GM23338 (cell line): Measurements from ENCODE around the gene KHSRP. TPM values are rescaled to one million over a fixed set of nuclear protein-coding genes. Genes with fewer than 3 reads are reported as not detected.
A peak's percentile ranks its signal among the peaks of the same experiment; 100 is the strongest.

Experiments used
- ATAC-seq: fragments of 200-7000 bp; cut with Tn5 transposase; 3 replicates; pipeline ENCODE4 v1.9.1; 2020
- DNase-seq: peaks from one replicate; pipeline ENCODE4 v3.0.0-alpha.2; 2015; ENCODE audit warnings: low spot score
- H2AFZ ChIP-seq: fragments of 200-600 bp; sonication (generic); 2 replicates; pipeline ENCODE4 v1.8.0; 2016; ENCODE audit warnings: antibody characterized with exemption, mild to moderate bottlenecking, moderate library complexity
- H3F3A ChIP-seq: fragments of 200-600 bp; sonication (generic); replicated peaks from 2 replicates; pipeline ENCODE4 v1.8.0; 2017; ENCODE audit warnings: antibody characterized with exemption, mixed run types, low read depth
- H3K27ac ChIP-seq: fragments of 200-600 bp; sonication (generic); 2 replicates; pipeline ENCODE4 v1.6.1; 2016; ENCODE audit warnings: low read depth
- H3K27me3 ChIP-seq: fragments of 200-600 bp; sonication (generic); 2 replicates; pipeline ENCODE4 v1.8.0; 2016; ENCODE audit warnings: mild to moderate bottlenecking, mixed run types, moderate library complexity; ENCODE audit not compliant: insufficient read depth
- H3K36me3 ChIP-seq: fragments of 200-600 bp; sonication (generic); 2 replicates; pipeline ENCODE4 v1.8.0; 2016; ENCODE audit warnings: mild to moderate bottlenecking; ENCODE audit not compliant: insufficient read depth
- H3K4me1 ChIP-seq: fragments of 200-600 bp; sonication (generic); 2 replicates; pipeline ENCODE4 v1.8.0; 2016; ENCODE audit warnings: mild to moderate bottlenecking, moderate library complexity; ENCODE audit not compliant: insufficient read depth
- H3K4me2 ChIP-seq: fragments of 200-600 bp; sonication (generic); 2 replicates; pipeline ENCODE4 v1.7.1; 2017; ENCODE audit warnings: mixed run types
- H3K4me3 ChIP-seq: fragments of 200-600 bp; sonication (generic); 2 replicates; pipeline ENCODE4 v1.6.1; 2016; ENCODE audit warnings: mixed run types
- H3K79me2 ChIP-seq: fragments of 200-600 bp; sonication (generic); replicated peaks from 2 replicates; pipeline ENCODE4 v1.8.0; 2017; ENCODE audit warnings: mild to moderate bottlenecking; ENCODE audit not compliant: insufficient read depth
- H3K9me2 ChIP-seq: fragments of 200-600 bp; sonication (generic); 2 replicates; pipeline ENCODE4 v1.8.0; 2017; ENCODE audit not compliant: insufficient read depth
- H4K20me1 ChIP-seq: fragments of 200-600 bp; sonication (generic); replicated peaks from 2 replicates; pipeline ENCODE4 v1.8.0; 2017; ENCODE audit warnings: mild to moderate bottlenecking; ENCODE audit not compliant: insufficient read depth
- H3K27ac Mint-ChIP-seq: 2 replicates; pipeline ENCODE4 v1.8.0; 2020; ENCODE audit warnings: inconsistent platforms, mild to moderate bottlenecking, moderate library complexity, mixed read lengths
- H3K27me3 Mint-ChIP-seq: 3 replicates; pipeline ENCODE4 v1.8.0; 2022; ENCODE audit warnings: low read depth, mild to moderate bottlenecking, moderate library complexity, mixed read lengths, inconsistent platforms; ENCODE audit not compliant: insufficient read depth, poor library complexity
- H3K36me3 Mint-ChIP-seq: 3 replicates; pipeline ENCODE4 v1.8.0; 2021; ENCODE audit warnings: low read depth, mild to moderate bottlenecking, inconsistent platforms, moderate library complexity, mixed read lengths
- H3K4me1 Mint-ChIP-seq: 3 replicates; pipeline ENCODE4 v1.8.0; 2020; ENCODE audit warnings: mild to moderate bottlenecking, inconsistent platforms, mixed read lengths
- H3K4me3 Mint-ChIP-seq: 3 replicates; pipeline ENCODE4 v1.8.0; 2021; ENCODE audit warnings: moderate library complexity, mild to moderate bottlenecking, inconsistent platforms, mixed read lengths
- H3K9me3 Mint-ChIP-seq: 3 replicates; pipeline ENCODE4 v1.8.0; 2020; ENCODE audit warnings: moderate library complexity, mild to moderate bottlenecking, inconsistent platforms, mixed read lengths
- CREB1 ChIP-seq: fragments of 250-450 bp; sonication (Bioruptor Pico); IDR thresholded peaks from 2 replicates; pipeline ENCODE4 v1.5.0; 2020; ENCODE audit warnings: low read depth, mild to moderate bottlenecking, moderate library complexity
- EZH2 ChIP-seq: fragments of 200-600 bp; sonication (generic); IDR thresholded peaks from one replicate; pipeline ENCODE4 v1.8.0; 2017; ENCODE audit warnings: antibody characterized with exemption, mild to moderate bottlenecking, low read depth; ENCODE audit not compliant: unreplicated experiment
- EZH2phosphoT487 ChIP-seq: fragments of 200-600 bp; sonication (generic); IDR thresholded peaks from one replicate; pipeline ENCODE4 v1.8.1; 2018; ENCODE audit warnings: antibody characterized with exemption; ENCODE audit not compliant: unreplicated experiment
- JUNB ChIP-seq: IDR thresholded peaks from one replicate; pipeline ENCODE4 v1.6.1; 2016; ENCODE audit warnings: antibody characterized with exemption; ENCODE audit not compliant: unreplicated experiment
- NANOG ChIP-seq: IDR thresholded peaks from 2 replicates; pipeline ENCODE4 v1.6.1; 2016; ENCODE audit warnings: antibody characterized with exemption, borderline replicate concordance
- POLR2AphosphoS5 ChIP-seq: IDR thresholded peaks from 2 replicates; pipeline ENCODE4 v1.6.1; 2016; ENCODE audit warnings: antibody characterized with exemption, low read depth
- ZNF114 ChIP-seq: fragments of 250-450 bp; sonication (Bioruptor Pico); IDR thresholded peaks from 2 replicates; pipeline ENCODE4 v1.5.0; 2020; ENCODE audit warnings: mild to moderate bottlenecking, moderate library complexity
- ZNF331 ChIP-seq: fragments of 250-450 bp; sonication (Bioruptor Pico); IDR thresholded peaks from 2 replicates; pipeline ENCODE4 v1.5.0; 2020; ENCODE audit warnings: low read depth, mild to moderate bottlenecking, moderate library complexity
- polyA plus RNA-seq: library from polyadenylated mRNA; unstranded; fragments of >200 nt; fragmentation: Nextera tagmentation; extraction: Ambion mirVana; gene quantifications from 2 replicates; pipeline ENCODE4 v1.2.1, GENCODE V29; 2016
- total RNA-seq: library from RNA; depleted of rRNA; stranded (reverse); fragments of >200 nt; shearing (Covaris generic); gene quantifications from 2 replicates; pipeline ENCODE4 v1.2.3, GENCODE V29; 2014
- TF ChIP-seq, protein P1 (sequence below): fragments of 250-450 bp; sonication (Bioruptor Pico); IDR thresholded peaks from 2 replicates; pipeline ENCODE4 v1.5.0; 2020; ENCODE audit warnings: mild to moderate bottlenecking, moderate library complexity

KHSRP gene
- total and polyA plus RNA-seq, 2 experiments from 2014 or later = 129 to 359 TPM

DNA sequence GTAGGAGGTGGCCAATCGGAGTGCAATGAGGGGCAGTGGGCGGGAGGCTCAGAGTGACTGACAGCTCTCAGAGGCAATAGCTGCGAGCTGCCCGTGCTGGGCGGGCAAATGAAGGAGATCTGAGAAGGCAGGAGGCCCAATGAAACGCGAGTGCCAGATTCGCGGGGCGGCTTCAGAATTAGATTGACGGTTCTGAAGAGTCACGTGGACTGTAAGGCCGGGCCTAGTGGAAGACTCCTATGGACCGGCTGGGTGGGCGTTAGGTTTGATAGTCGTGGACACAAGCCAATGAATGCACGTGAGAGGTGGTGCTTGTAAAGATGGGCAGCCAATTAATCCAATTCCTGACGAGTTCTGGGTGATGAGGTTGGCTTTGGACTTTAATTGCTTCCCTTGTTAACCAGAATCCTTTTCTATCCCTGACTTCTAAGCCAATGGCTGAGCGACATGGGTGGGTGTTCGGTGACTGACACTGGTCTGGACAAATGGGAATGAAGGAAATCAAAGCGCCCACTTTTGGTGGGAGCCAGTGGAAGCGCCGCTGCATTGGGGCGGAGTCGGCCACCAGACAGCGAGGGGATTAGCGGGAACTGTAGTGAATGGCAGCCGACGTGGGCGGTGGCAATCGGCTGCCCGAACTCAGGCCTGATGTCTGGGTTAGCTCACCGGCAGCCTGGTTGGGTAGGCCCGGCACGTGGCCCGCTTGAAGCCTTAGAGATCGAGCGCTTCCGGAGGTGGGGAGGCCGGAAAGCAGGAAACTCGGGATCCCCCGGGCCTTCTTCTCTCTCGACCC, 524 bp upstream of the KHSRP start:
- Histone ChIP-seq H3K79me2 (peaks cover 40% of the 10 kb centered on the region), H3K27ac (no peak overlapping the region), H3K27me3 (no peaks in the 10 kb centered on the region), H4K20me1 (peaks cover 30% of the 10 kb centered on the region), H3K9me2 (peaks cover 7% of the 10 kb centered on the region; the same call in 1 of the 2 replicates), H3K4me2 (no peak overlapping the region), H3K4me3 (no peak overlapping the region), H3F3A (0 out of 2 replicates have a peak, but pooled peaks cover 4% of the 10 kb centered on the region), H3K4me1 (peaks cover 8% of the 10 kb centered on the region; the same call in 1 of the 2 replicates), H2AFZ (no peak overlapping the region), H3K36me3 (peaks cover 16% of the 10 kb centered on the region)
- H3K4me1 Mint-ChIP-seq = peaks cover 13% of the 10 kb centered on the region
- TF ChIP-seq, protein P1, sequence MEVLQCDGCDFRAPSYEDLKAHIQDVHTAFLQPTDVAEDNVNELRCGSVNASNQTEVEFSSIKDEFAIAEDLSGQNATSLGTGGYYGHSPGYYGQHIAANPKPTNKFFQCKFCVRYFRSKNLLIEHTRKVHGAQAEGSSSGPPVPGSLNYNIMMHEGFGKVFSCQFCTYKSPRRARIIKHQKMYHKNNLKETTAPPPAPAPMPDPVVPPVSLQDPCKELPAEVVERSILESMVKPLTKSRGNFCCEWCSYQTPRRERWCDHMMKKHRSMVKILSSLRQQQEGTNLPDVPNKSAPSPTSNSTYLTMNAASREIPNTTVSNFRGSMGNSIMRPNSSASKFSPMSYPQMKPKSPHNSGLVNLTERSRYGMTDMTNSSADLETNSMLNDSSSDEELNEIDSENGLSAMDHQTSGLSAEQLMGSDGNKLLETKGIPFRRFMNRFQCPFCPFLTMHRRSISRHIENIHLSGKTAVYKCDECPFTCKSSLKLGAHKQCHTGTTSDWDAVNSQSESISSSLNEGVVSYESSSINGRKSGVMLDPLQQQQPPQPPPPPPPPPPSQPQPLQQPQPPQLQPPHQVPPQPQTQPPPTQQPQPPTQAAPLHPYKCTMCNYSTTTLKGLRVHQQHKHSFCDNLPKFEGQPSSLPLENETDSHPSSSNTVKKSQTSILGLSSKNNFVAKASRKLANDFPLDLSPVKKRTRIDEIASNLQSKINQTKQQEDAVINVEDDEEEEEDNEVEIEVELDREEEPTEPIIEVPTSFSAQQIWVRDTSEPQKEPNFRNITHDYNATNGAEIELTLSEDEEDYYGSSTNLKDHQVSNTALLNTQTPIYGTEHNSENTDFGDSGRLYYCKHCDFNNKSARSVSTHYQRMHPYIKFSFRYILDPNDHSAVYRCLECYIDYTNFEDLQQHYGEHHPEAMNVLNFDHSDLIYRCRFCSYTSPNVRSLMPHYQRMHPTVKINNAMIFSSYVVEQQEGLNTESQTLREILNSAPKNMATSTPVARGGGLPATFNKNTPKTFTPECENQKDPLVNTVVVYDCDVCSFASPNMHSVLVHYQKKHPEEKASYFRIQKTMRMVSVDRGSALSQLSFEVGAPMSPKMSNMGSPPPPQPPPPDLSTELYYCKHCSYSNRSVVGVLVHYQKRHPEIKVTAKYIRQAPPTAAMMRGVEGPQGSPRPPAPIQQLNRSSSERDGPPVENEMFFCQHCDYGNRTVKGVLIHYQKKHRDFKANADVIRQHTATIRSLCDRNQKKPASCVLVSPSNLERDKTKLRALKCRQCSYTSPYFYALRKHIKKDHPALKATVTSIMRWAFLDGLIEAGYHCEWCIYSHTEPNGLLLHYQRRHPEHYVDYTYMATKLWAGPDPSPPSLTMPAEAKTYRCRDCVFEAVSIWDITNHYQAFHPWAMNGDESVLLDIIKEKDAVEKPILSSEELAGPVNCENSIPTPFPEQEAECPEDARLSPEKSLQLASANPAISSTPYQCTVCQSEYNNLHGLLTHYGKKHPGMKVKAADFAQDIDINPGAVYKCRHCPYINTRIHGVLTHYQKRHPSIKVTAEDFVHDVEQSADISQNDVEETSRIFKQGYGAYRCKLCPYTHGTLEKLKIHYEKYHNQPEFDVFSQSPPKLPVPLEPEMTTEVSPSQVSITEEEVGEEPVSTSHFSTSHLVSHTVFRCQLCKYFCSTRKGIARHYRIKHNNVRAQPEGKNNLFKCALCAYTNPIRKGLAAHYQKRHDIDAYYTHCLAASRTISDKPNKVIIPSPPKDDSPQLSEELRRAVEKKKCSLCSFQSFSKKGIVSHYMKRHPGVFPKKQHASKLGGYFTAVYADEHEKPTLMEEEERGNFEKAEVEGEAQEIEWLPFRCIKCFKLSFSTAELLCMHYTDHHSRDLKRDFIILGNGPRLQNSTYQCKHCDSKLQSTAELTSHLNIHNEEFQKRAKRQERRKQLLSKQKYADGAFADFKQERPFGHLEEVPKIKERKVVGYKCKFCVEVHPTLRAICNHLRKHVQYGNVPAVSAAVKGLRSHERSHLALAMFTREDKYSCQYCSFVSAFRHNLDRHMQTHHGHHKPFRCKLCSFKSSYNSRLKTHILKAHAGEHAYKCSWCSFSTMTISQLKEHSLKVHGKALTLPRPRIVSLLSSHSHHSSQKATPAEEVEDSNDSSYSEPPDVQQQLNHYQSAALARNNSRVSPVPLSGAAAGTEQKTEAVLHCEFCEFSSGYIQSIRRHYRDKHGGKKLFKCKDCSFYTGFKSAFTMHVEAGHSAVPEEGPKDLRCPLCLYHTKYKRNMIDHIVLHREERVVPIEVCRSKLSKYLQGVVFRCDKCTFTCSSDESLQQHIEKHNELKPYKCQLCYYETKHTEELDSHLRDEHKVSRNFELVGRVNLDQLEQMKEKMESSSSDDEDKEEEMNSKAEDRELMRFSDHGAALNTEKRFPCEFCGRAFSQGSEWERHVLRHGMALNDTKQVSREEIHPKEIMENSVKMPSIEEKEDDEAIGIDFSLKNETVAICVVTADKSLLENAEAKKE = no peak
- peak; percentile 83 for TF ChIP-seq CREB1 (CRISPR knock-in tag)
- peak overlapping the region; percentile 70 for H3K4me3 Mint-ChIP-seq
- peaks cover 48% of the 10 kb centered on the region for H3K36me3 Mint-ChIP-seq
- H3K27me3 Mint-ChIP-seq = peaks cover 16% of the 10 kb centered on the region
- H3K9me3 Mint-ChIP-seq = peaks cover 9% of the 10 kb centered on the region
- peak; percentile 100 for DNase-seq
- ATAC-seq = peak; percentile 87
- peak overlapping the region; percentile 55; the same call in 1 of the 2 replicates for H3K27ac Mint-ChIP-seq

DNA sequence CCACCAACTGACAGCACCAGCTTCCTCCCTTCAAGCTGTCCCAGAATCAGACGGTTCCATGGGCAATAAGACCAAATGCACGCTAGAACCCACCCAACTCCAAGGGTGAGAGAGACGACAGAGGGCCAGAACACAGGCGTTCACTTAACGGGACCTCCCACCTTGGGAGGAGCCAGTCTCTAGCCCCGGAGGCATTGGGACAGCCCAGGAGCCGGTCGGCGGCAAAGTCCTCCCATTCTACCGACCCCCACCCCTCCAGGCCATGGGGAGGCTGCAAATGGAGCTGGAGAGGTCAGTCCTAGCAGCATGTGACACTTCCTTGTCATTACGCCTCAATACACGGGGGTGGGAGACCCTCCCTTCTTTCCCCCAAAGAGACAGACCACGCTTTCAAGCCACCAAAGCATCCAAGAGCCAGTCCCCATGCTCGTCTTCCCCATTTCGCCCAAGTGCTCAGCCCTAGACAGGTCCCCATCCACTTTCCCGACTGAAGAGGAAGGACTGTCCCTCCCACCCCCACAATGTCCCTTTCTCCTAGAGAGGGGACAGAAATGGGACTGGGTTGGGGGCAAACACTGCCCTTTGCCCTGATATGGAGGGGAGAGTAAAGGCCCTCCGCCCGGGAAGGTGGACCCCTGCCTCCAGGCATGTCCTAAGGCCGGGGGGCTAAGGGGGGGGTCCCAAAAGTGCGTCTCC, 964 bp downstream of the KHSRP start:
- 0 out of 2 replicates have a peak, but pooled peaks cover 4% of the 10 kb centered on the region for H3F3A ChIP-seq
- no peak overlapping the region for H2AFZ ChIP-seq
- peaks cover 7% of the 10 kb centered on the region; the same call in 1 of the 2 replicates for H3K9me2 ChIP-seq
- 0 out of 2 replicates have a peak overlapping the region, but pooled peaks have one; percentile 63 for H3K27ac ChIP-seq
- peaks cover 8% of the 10 kb centered on the region; the same call in 1 of the 2 replicates for H3K4me1 ChIP-seq
- H3K9me3 Mint-ChIP-seq = peaks cover 9% of the 10 kb centered on the region
- H3K4me3 Mint-ChIP-seq = peak overlapping the region; percentile 92
- peak overlapping the region; percentile 84 for H3K27ac Mint-ChIP-seq
- ATAC-seq (peak; percentile 10), DNase-seq (peak; percentile 74)
- H3K4me3 ChIP-seq = peak overlapping the region; percentile 97
- H3K27me3 Mint-ChIP-seq = peaks cover 15% of the 10 kb centered on the region
- H3K4me2 ChIP-seq = peak overlapping the region; percentile 91
- peaks cover 63% of the 10 kb centered on the region for H3K36me3 Mint-ChIP-seq
- H3K27me3 ChIP-seq = no peaks in the 10 kb centered on the region
- peaks cover 13% of the 10 kb centered on the region for H3K4me1 Mint-ChIP-seq
- peaks cover 53% of the 10 kb centered on the region for H3K79me2 ChIP-seq
- H4K20me1 ChIP-seq = peaks cover 42% of the 10 kb centered on the region
- peaks cover 30% of the 10 kb centered on the region for H3K36me3 ChIP-seq
- TF ChIP-seq NANOG (no peak), ZNF114 (CRISPR knock-in tag) (no peak), ZNF331 (CRISPR knock-in tag) (no peak), EZH2phosphoT487 (no peak), POLR2AphosphoS5 (no peak), JUNB (no peak), EZH2 (no peak)
